Fibroblast of lung (primary cell): Measurements from ENCODE around the gene LSS. TPM values are rescaled to one million over a fixed set of nuclear protein-coding genes. Genes with fewer than 3 reads are reported as not detected.

ENCODE experiments used
- DNase-seq, 2 donors: peaks; one replicate each; pipeline versions ENCODE4 v3.0.0 to v3.0.0-alpha.2; 2010; ENCODE audit warnings: low read depth in 2 of 2
- H2AFZ ChIP-seq: 2 replicates; pipeline ENCODE4 v1.5.1; 2012; ENCODE audit warnings: low read length, control low read depth, inconsistent platforms
- H3K27ac ChIP-seq: 2 replicates; pipeline ENCODE4 v1.5.1; 2011; ENCODE audit warnings: low read length, control low read depth; ENCODE audit not compliant: insufficient read depth
- H3K27me3 ChIP-seq: 2 replicates; pipeline ENCODE4 v1.5.1; 2011; ENCODE audit warnings: mild to moderate bottlenecking, low read length; ENCODE audit not compliant: control insufficient read depth, insufficient read depth
- H3K36me3 ChIP-seq: 2 replicates; pipeline ENCODE4 v1.5.1; 2011; ENCODE audit warnings: low read length; ENCODE audit not compliant: control insufficient read depth, insufficient read depth
- H3K4me1 ChIP-seq: 2 replicates; pipeline ENCODE4 v1.5.1; 2011; ENCODE audit warnings: low read length; ENCODE audit not compliant: control insufficient read depth, insufficient read depth; ENCODE audit errors: extremely low read depth
- H3K4me2 ChIP-seq: 2 replicates; pipeline ENCODE4 v1.5.1; 2011; ENCODE audit warnings: low read length, control low read depth; ENCODE audit not compliant: insufficient read depth; ENCODE audit errors: extremely low read depth
- H3K4me3 ChIP-seq, 4 experiments: fragments of 200-600 bp in 1 of 4; sonication (generic) in 1 of 4; replicated peaks in 1 of 4; 2 replicates each; pipeline ENCODE4 v1.5.1; 2011 to 2016; ENCODE audit warnings: low read length in 4 of 4, low read depth in 3 of 4, mild to moderate bottlenecking in 3 of 4, control low read depth in 2 of 4, inconsistent platforms in 1 of 4, mixed read lengths in 1 of 4; ENCODE audit not compliant: insufficient read depth in 1 of 4; ENCODE audit errors: control extremely low read depth in 1 of 4
- H3K79me2 ChIP-seq: 2 replicates; pipeline ENCODE4 v1.5.1; 2012; ENCODE audit warnings: mild to moderate bottlenecking, low read length, inconsistent platforms; ENCODE audit not compliant: control insufficient read depth, insufficient read depth
- H3K9ac ChIP-seq: 2 replicates; pipeline ENCODE4 v1.5.1; 2011; ENCODE audit warnings: mild to moderate bottlenecking, low read length, control low read depth; ENCODE audit not compliant: insufficient read depth
- H3K9me3 ChIP-seq: 2 replicates; pipeline ENCODE4 v1.5.1; 2012; ENCODE audit warnings: low read depth, low read length; ENCODE audit not compliant: control insufficient read depth, insufficient read depth
- H4K20me1 ChIP-seq: 2 replicates; pipeline ENCODE4 v1.5.1; 2011; ENCODE audit warnings: low read length; ENCODE audit not compliant: control insufficient read depth, insufficient read depth; ENCODE audit errors: extremely low read depth
- CTCF ChIP-seq, 2 donors: IDR thresholded peaks in 1 of 2; conservative IDR thresholded peaks in 1 of 2; 1 replicate in 1 of 2; 2 replicates in 1 of 2; pipeline ENCODE4 v1.5.1; 2011 to 2012; ENCODE audit warnings: low read length in 2 of 2, control low read depth in 1 of 2, inconsistent platforms in 1 of 2, low read depth in 1 of 2, mild to moderate bottlenecking in 1 of 2
- EZH2 ChIP-seq: IDR thresholded peaks from 2 replicates; pipeline ENCODE4 v1.5.1; 2012; ENCODE audit warnings: low read length, control low read depth, mild to moderate bottlenecking; ENCODE audit errors: missing control alignments
- polyA plus RNA-seq, 2 donors: library from polyadenylated mRNA; depleted of rRNA in 1 of 2; stranded (reverse) in 1 of 2; unstranded in 1 of 2; fragments of >200 nt; gene quantifications; 2 replicates each; pipeline ENCODE4 v1.2.1, GENCODE V29; 2011 to 2012; ENCODE audit warnings: missing spikeins in 1 of 2
- total RNA-seq: library from RNA; depleted of rRNA; stranded (reverse); fragments of >200 nt; gene quantifications from 2 replicates; pipeline ENCODE4 v1.2.1, GENCODE V29; 2014

LSS gene
- total and polyA plus RNA-seq, 2 donors (not counting 1 experiment from before 2014, with no cell fraction given), result 97.6 to 252 TPM

GRCh38 chr21:46212721-46213484 is 15.7 kb downstream of the LSS start:
- TF ChIP-seq CTCF (conservative IDR thresholded peaks at IDR 0.05 in 1 of 2, IDR thresholded peaks at IDR 0.05 in 1 of 2; ENCODE audit: low read depth in 1 of 2, low read length in 2 of 2) (no peak), EZH2 (no peak)
- no peak overlapping the region for H3K4me2 ChIP-seq
- no peak overlapping the region for H3K9ac ChIP-seq
- no peak for DNase-seq
- peaks cover 47% of the 10 kb centered on the region for H3K36me3 ChIP-seq
- no peaks in the 10 kb centered on the region for H3K9me3 ChIP-seq
- H3K79me2 ChIP-seq, result peaks cover 7% of the 10 kb centered on the region
- no peaks in the 10 kb centered on the region for H3K4me1 ChIP-seq
- no peaks in the 10 kb centered on the region for H3K27me3 ChIP-seq
- no peak overlapping the region for H2AFZ ChIP-seq
- H3K27ac ChIP-seq, result no peak overlapping the region
- H4K20me1 ChIP-seq, result no peaks in the 10 kb centered on the region
- H3K4me3 ChIP-seq, result no peak overlapping the region

DNA sequence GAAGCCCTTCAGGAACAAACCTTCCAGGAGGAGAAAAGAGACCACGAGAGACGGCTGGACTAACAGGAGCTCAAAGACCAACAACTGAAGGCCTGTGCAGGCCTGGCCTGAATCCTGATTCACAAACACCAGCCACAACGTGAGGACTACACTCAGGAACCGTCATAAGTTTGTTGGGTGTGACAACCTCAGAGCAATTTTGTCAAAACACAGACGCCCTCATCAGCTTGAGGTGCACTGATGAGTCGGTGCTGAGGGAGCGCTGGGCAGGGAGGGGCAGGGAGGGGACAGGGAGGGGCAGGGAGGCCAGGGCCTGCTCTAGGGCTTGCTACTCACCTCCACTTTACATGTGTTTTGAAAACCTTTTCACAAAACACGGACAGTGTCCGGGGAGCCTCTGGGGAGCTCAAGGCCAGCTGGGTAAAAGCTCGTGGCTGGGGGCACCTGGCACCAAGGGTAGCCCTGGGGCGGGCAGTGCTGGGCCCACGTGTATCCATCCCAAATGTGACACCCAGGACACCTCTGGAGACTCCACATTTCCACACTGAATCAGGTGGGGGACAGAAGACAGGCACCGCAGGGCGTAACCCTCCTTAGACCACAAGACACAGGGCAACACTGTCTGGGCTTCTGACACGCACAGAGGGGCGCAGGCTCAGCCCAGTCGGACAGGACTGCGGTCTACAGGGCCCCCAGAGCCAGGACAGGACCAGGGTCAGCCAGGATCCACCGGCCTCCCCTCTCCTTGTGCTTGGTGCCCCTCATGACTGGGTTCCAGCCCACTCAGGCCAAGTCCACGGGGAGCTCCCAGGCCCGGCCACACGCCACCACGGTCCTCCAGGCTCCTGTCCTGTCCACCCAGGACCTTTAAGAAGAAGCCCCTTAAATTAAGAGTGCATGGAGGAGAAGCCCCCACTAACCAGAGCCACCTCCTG is 16.5 kb downstream of the LSS start:
- Histone ChIP-seq H3K9me3 (no peaks in the 10 kb centered on the region), H3K36me3 (peaks cover 48% of the 10 kb centered on the region), H3K27me3 (no peaks in the 10 kb centered on the region), H3K4me1 (no peaks in the 10 kb centered on the region), H2AFZ (no peak overlapping the region), H3K4me2 (no peak overlapping the region), H3K4me3 (no peak overlapping the region), H3K9ac (no peak overlapping the region), H3K79me2 (peaks cover 2% of the 10 kb centered on the region), H3K27ac (no peak overlapping the region), H4K20me1 (no peaks in the 10 kb centered on the region)
- no peak for TF ChIP-seq EZH2
- TF ChIP-seq CTCF (conservative IDR thresholded peaks at IDR 0.05 in 1 of 2, IDR thresholded peaks at IDR 0.05 in 1 of 2; ENCODE audit: low read depth in 1 of 2, low read length in 2 of 2), result no peak
- no peak for DNase-seq

GRCh38 chr21:46211376-46211775 is 17.2 kb downstream of the LSS start:
- Histone ChIP-seq H2AFZ (no peak overlapping the region), H3K27me3 (no peaks in the 10 kb centered on the region), H3K79me2 (no peaks in the 10 kb centered on the region), H3K27ac (no peak overlapping the region), H3K4me3 (no peak overlapping the region), H3K36me3 (peaks cover 51% of the 10 kb centered on the region), H3K4me2 (no peak overlapping the region), H3K9me3 (no peaks in the 10 kb centered on the region), H3K4me1 (no peaks in the 10 kb centered on the region), H3K9ac (no peak overlapping the region), H4K20me1 (no peaks in the 10 kb centered on the region)
- DNase-seq, result no peak
- no peak for TF ChIP-seq CTCF (conservative IDR thresholded peaks at IDR 0.05 in 1 of 2, IDR thresholded peaks at IDR 0.05 in 1 of 2; ENCODE audit: low read depth in 1 of 2, low read length in 2 of 2)
- TF ChIP-seq EZH2, result no peak
